GM12892 (cell line): ENCODE measurements around the gene CD38.

Experiments used
- POLR2A ChIP-seq: IDR thresholded peaks from 2 replicates; pipeline ENCODE4 v1.6.1; 2011; ENCODE audit warnings: low read depth, low read length, control low read depth
- POLR2AphosphoS5 ChIP-seq: IDR thresholded peaks from 2 replicates; pipeline ENCODE4 v1.6.1; 2011; ENCODE audit warnings: low read depth, low read length, control low read depth

DNA sequence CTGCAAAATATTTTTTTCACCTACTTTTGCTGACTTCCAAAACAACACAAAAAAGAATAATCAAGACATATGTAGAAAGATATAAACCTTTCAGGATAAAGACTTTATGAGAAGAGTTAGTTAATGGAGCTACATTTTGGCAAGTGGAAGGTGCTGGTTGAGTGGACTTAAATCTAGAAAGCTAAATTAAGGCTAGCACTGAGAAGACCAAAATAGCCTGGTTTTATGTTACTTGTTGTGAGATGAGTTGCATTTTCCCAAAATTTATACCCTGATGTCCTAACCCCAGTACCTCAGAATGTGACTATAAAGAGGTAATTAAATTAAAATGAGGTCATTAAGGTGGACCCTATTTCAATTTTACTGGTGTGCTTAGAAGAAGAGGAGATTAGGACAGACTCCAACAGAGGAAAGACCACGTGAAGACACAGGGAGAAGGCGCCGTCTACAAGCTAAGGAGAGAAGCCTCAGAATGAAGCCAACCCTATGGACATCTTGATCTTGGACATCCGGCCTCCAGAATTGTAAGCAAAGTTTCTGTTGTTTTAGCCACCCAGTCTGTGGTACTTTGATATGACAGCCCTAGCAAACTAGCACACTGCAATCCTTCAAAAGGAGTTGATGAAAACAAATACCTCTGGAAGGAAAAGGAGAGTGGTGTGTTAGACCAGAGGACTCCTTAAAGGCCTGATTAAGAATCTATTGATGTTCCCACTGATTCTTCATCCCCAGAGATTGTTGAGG is 93.0 kb downstream of the CD38 start:
- TF ChIP-seq POLR2A (no peak), POLR2AphosphoS5 (no peak)
